NCI-H345 treated with DMSO at 0.1 percent for 48 hours (cell line): Measurements from ENCODE around the gene HLCS.

Experiments
- DNase-seq: peaks from one replicate; lab custom pipeline; 2025; ENCODE audit not compliant: unreplicated experiment; lab: John Stamatoyannopoulos, UW

Gene HLCS

DNA sequence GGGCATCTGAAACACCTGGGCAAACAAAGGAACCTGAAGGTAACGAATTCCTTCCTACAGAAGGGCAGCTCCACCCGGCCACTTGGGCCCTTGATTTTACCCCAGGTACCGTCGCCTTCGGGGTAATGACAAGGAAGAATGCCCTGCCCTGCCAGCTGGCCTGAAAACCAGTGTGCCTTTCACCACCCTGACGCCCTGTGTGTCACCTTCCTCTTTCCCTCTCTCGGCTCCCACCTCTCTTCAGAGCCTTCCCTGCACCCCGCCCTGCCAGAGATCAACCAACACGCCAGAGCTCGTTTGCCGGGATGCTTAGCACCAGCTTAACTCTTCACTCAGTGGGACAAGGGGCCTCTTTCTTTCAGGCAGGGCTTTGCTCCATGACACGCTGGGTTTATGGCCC lies 181.5 kb downstream of the HLCS start:
- no peak for DNase-seq

DNA sequence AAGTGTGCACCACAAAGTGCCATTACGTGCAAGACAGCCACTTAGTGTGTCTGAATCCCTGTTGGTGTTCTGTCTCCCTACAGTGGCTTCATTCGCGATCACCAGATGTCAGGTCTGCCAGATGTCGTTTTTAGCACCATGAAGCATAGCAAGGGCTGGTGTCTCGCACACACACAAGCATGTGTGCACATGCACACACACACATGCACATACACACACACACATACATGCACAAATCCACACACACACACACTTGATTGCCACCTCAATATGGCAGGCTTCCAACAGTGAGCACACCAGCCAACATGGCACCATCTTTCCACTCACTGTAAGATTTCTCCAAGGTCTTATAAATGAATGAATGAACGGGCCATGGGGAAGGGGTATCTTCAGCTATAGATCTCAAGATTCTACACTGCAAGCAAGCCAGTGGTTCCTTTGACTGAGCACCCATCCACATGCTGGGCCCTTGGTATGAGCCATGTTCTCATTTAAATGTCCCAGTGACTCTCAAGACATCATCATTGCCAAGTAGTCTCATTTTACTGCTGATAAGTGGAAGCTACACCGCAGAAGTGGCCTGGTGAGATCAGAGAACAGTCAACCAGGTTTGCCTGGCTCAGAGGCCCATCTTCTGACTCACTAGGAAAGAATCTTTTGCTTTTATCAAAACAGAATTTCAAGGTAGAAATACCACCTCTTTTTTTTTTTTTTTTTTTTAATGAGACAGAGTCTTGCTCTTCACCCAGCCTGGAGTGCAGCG lies 182.7 kb downstream of the HLCS start:
- DNase-seq, result no peak

DNA sequence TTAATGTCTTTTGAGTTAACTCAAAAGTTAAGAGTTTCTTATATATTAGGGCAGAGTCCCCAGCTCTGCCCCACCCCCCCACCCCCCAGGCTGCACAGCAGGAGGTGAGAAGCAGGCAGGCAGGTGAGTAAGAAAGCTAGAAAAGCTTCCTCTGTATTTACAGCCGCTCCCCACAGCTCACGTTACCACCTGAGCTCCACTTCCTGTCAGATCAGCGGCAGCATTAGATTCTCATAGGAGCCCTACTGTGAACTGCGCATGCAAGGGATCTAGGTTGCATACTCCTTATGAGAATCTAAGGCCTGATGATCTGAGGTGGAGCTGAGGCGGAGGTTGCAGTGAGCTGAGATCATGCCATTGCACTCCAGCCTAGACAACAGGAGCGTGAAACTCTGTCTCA lies 185.6 kb downstream of the HLCS start:
- no peak for DNase-seq

DNA sequence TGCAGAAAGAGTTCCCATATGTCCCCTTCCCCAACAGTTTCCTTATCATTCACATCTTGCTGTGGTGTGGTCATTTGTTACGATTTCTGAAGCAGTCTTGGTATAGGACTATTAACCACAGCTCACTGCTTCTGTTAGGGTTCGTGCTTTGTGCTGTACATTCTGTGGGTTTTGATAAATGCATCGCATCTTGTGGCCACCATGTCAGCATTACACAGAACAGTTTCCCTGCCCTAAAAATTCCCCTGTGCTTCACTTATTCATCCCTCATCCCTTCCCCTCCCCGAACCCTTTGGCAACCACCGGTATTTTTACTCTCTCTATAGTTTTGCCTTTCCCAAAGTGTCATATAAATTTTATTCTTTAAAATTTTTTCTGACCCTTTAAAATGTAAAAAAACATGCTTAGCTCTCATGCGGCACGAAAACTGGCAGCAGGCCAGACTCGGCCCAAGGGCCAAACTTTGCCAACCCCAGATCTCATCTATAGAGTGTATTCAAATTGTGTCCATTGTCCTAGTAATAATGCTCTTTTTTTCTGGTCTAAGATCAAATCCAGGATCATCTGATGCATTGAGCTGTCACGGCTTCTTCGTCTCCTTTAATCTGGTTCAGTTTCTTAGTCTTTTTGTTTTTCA lies 189.4 kb downstream of the HLCS start:
- no peak for DNase-seq

DNA sequence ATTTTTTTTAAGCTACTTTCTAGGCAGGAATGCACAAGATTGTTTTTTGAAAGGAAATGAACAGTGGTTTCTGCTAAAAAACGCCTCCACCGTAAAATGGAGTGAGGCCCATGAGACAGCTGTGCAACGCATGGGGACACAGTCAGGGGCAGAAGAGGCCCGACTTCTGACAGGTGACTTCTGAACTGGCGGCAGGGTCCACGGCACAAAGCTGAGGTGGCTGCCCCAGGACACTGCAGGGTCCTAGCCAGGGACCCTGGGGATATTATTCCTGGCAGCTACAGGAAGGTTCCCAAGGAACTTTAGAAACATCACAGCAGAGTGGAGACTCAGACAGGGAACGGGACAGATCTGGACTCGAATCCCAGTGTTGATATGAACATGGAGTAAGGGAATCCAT lies 192.5 kb downstream of the HLCS start:
- DNase-seq, result no peak

DNA sequence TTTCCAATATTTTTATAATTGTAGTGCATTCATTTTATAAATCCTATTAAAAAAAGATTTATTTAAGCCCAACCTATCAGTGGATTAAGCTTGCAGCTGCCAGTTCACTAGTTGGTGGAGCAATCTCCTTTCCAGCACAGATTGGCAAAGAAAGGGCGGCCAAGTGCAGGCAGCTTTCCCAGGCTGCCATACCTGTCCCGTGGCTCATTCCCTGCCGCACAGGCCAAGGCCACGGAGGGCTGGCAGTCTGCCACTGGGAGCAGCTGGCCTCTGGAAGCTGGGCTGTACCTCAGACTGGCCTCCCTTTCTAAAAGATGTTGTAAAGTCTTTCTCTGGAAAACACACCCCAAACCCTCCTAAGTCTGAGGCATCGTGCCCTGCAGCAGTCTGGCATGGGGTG lies 193.4 kb downstream of the HLCS start:
- no peak for DNase-seq

DNA sequence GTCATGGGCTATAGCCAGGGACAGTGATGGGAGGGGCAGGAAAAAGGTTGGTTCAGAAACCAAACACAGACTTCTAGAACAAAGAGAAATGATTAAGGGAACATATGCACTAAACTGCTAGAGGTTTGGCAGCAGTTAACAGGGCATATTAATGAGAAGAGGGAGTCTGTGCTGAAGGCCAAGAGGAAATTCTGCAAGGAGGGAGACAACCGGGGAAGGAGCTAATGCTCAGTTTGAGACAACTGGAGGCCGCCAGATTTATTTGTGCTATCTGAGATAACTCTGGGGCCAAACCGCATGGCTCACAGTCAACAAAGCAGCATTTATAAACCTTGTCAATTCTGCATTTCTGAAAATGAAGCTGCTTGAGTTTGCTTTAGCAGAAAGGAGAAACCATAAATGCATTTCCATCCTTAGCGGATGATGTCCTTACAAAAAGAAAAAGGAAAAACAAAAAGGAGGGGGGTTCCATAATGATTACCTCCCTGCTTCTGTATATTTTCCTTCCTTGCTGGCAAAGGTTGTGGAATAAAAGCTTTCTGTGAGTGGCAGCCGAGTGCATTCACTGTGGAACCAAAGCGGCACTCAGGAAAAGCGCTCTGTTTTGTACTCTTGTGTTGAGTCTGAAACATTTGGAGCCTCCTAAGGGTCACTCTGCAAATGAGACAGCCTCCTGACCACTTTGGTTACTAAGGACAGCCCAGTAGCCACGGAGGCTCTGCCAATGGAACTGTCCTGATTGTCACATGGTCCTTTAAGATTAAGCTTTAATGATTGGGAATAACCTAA lies 197.2 kb downstream of the HLCS start:
- DNase-seq, result no peak

DNA sequence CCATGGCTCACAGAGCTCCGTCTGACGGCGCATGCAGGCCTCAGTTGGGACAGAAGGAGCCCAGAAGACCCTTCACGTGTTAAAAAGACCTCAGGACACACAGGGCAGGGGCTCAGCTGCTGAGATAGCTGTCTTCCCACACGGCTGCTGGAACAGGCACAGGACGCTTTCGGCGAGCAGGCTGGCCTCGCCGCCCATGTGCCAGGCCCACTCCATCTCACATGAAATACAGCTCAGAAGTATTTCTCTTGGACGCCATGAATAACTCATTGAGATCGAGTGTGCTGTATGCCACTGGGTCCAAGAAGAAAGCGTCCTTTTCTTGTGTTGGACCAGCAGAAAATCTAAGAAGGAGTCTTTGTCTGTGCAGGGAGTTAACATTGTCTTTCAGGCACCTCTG lies 198.0 kb downstream of the HLCS start:
- DNase-seq, result no peak

DNA sequence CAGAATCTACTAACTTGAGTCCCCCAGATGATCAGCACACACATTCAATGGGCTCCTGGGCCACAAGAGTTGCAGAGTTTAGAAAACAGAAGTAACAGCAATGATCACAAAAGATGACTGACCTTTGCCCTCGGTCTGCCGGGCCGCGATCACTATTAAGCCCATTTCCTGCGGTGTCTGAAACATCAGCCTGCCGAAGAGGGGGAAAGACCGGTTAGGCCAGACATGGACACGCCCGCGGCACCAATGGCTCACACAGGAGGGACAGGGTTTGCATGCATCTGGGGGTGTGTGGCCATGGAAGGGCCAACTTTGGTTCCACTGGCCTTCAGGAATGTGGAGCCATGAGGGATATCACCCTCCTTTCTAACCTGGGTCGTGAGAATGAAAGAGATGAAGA lies 199.4 kb downstream of the HLCS start:
- no peak for DNase-seq

DNA sequence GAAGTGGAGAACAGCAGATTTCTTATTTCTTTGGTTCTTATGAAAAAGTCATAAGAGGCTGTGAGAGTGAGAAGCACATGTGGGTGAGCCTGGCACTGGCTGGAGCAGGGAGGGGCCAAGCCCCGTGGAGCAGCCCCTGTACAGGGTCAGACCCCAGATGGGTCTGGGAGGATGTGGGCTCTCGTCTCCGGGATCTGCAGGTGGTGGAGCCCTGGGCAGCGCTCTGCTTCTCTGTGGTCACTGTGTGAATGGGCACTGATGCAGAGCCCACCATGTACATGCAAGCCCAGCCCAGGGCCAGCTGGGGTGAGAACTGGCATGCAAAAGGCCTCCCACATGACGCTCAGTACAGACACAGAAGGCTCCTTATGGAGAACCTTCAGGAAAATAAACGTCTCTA lies 200.0 kb downstream of the HLCS start:
- DNase-seq, result no peak

DNA sequence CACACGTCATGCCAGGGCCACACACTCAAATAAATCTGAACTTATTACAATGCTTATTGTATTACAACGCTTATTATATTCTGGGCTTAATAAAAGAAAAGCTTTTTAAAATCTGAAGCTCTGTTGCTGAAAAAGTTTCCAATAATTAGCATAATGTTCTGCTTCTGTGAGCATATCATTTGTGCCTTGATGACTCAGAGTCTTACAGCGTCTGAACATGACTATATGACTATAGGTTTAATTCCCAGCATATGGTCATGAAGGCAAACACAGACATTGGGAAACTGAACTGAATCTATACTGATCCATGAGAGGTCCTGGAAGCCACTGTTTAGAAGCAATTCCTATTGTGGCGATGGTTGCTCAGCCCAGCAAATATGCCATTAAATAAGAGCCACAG lies 201.2 kb downstream of the HLCS start:
- DNase-seq, result no peak

DNA sequence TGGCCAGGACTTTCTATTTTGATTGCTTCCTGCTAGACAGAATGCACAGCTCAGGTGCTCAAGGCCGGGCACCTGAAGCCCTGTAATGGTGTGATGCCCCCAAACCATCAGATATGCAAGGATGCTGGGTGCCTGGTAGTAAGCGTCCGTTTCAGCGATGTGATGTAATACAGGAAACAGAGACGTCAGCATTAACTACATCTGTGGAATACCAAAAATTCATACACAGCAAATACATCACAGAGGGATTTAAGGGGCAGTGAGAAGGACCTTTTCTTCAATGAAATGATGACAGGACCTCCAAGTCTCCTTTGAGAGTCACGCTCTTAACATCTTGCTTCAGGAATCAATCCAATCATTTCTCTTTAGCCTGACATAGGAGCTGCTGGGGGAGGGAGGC lies 203.2 kb downstream of the HLCS start:
- DNase-seq, result no peak

DNA sequence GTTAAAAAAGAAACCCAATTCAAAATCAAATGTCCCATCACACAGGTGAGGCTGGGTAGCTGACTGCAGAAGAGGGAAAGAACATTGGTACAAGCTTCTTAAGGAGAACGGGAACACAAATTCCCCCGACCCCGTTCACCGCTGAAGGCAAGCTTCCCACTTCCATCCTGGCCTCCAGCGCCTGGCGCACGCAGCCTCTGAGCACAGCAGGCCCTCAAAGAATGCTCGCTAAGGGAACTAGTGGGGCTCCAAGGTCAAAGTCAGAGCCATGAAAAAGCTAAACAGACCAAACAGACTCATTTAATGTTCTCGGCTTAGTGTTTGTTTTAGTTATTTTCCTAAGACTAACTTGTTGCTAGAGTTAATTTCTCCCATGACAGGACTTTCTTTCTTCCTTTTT lies 203.8 kb downstream of the HLCS start:
- no peak for DNase-seq

DNA sequence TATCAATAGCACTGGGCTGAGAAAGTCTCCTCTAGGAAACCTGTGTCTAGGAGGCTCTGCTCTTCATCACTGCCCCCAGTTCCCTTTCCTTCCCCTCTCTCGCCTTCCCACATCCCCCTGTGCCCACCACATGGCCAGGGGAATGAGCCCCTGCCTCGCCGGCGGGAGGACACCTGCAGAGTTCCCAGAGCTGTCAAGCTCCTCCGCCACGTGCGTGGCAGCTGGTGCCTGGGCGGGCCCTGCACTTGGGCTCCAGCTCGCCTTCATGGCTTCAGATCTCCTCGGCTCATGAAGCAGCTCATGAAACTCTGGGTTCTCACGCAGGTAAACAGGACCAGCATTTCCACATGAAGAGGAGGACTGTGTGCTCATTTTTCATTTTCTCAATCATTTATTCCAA lies 204.8 kb downstream of the HLCS start:
- no peak for DNase-seq

DNA sequence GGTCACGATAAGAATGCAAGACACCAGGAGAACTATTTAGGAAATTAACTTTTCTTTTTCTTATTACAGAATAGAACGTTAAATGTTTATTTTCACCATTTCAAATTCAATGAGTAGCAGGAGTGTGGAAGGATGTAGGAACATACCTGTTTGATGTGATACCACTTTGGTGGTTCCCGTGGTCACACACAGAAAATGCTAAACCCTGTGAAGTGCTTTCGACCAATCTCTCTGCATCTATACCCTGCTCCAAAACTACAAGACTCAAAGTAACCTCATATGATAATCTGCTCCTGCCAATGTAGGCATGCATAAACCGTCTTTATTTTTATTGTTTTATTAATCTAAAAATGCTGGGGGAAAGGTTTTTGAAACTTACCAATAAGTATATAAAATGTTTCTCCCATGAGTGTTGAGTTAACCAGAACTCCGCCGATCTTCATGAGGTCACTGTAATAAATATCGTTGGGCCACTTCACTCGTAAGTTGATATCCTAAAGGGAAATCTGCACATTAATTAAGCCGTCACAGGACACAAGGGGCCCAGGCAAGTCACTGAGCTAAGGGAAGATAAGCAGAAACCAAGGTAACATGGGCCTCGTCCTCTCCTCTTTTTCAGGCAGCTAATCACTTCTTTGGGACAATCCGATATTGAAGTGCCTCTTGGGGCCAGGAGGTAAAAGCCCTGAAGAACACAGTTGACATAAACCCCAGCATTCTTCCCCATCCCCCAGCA lies 207.0 kb downstream of the HLCS start:
- no peak for DNase-seq

DNA sequence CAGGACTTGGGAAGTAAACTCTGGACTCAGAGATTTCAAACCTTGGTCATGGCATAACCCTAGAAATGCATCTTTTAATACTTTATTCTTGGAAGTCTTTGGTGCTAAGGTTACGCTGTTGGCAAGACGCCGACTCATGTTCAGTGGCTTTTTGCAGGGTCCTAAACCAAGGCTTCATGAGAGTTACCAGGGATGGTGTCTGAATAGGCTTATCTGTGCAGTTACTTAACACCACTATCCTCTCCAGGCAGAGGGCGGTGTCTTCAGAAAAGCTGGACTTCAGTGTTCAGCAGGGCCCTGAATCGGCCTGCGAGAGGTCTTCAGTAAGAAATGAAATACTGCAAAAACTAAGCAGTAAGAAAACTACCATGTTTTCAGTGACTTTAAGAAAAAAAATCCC lies 209.3 kb downstream of the HLCS start:
- DNase-seq, result no peak

DNA sequence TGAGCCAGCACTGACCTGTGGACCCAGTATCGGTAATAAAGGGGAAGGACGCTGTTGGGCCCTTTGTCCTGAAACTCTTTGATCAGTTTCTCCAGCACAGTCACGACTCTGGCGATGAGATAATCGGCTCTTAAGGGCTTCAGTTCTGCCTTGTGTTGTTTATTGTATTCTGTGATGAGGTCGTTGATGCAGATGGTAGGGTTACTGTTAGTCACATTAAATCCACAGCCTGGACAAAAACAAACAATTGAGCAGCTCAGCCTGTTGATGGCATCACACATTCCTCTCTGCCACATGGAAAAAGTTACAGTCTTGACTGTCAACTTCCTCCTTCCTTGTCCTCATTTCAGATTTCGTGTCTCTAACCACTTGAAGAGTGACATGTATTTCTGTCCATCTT lies 209.9 kb downstream of the HLCS start:
- DNase-seq, result no peak

DNA sequence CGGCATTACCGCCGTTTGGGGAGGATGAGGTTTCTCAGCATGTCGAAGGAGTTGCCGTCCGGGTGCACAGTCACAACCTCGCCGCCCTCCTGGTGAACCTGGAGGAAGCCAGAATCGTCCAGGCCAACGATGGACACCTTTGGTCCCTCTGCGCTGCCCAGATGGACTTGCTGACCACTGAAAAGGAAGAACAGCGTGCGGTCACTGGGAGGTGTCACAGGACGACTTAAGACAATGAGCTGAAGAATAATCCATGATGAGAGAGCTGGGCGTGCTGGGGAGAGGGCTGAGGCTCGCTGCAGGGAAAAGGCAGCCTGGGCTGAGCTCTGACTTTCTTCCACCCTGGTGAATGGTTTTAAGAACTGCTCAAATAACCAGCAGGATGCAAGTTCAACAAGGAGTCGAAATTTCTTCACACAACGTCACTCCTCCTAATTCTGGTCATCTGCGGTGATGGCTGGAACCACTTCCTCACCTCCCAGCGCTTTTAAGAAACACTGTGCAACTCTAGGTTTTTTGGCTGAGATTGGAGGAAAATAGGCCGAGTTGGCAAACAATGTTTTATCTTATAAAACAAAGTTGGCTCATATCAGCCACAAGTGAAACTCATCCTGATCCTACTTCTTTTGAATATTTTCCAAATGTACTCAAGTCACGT lies 212.1 kb downstream of the HLCS start:
- DNase-seq, result no peak

DNA sequence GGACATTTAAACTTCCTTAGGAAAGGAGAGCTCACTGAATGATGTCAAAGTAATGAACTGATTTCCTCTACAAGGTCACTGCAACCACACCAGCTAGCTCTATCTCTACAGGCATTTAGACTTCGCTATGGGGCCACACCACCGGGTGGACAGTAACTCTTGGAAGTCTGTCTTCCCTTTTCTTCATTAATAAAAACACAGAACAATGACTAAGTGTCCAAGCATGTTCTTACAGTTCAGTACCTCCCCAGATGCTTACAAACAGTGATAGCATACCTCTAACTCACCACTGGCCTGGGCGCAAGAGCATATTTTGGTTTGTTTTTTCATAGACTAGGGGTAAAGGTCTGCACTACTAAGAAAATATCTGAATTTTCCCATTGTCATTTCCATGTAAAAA lies 212.9 kb downstream of the HLCS start:
- DNase-seq, result no peak

DNA sequence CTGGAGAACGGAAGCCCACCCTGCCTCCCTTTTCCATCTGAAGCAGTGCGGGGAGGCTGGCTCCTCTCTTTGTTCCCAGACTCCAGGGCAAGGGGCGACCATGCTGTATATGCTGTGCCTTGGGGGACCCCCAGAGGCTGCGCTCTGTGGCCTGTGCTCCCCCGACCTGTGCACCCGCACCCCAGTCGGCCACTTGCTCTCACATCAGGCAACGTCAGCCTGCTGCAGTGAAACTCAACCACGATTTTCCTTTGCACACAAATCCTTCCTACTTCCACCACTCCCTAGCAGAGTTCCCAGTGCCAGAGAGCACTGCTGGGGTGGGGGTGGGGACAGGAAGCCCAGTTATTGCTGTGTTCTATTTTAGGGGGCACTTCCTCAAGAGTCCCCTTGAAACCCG lies 215.1 kb downstream of the HLCS start:
- DNase-seq, result no peak

DNA sequence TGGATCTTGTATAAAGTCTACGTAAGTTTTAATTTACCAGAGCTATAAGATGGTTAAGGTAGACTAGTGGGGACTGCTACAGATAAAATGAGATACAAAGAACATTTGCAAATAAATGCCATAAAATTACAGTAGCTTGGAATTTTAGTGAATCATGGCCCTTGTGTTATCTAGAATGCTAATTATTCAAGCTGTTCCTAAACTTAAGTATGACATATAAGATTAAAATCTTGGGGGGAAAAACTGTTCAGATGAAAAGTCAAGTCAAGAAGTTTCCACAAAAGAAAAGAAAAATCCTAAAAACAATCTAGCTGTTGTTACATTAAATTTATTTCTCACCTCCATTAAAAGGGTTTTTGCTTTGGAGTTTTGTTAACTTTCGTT lies 215.9 kb downstream of the HLCS start:
- DNase-seq, result no peak
